DOHH2 (cell line): ENCODE measurements around the gene POM121.
"Not testable (repeated sequence)": the region's sequence is repeated elsewhere in the genome, so short reads cannot be mapped to it uniquely, and the experiment has no call there.

ENCODE experiments used
- H3F3A ChIP-seq: fragments of 200-600 bp; sonication (generic), shearing (Covaris generic); 2 replicates; pipeline ENCODE4 v1.6.0; 2016; ENCODE audit warnings: antibody characterized with exemption, mild to moderate bottlenecking; ENCODE audit not compliant: control insufficient read depth, insufficient read depth
- H3K27ac ChIP-seq: fragments of 200-600 bp; sonication (generic); 2 replicates; pipeline ENCODE4 v1.5.1; 2014; ENCODE audit warnings: low read depth, mild to moderate bottlenecking, low read length, moderate library complexity
- H3K27me3 ChIP-seq: fragments of 200-600 bp; sonication (generic); 2 replicates; pipeline ENCODE4 v1.6.1; 2014; ENCODE audit warnings: mild to moderate bottlenecking, low read length, mixed read lengths; ENCODE audit not compliant: control insufficient read depth
- H3K36me3 ChIP-seq: fragments of 200-600 bp; sonication (generic); 2 replicates; pipeline ENCODE4 v1.6.1; 2014; ENCODE audit warnings: mild to moderate bottlenecking, low read length, moderate library complexity, mixed read lengths; ENCODE audit not compliant: control insufficient read depth
- H3K4me1 ChIP-seq: fragments of 200-600 bp; sonication (generic); 2 replicates; pipeline ENCODE4 v1.6.1; 2014; ENCODE audit warnings: mild to moderate bottlenecking, low read length, mixed read lengths; ENCODE audit not compliant: control insufficient read depth
- H3K4me2 ChIP-seq: fragments of 200-600 bp; sonication (generic); 2 replicates; pipeline ENCODE4 v1.6.0; 2014; ENCODE audit warnings: mild to moderate bottlenecking, low read length, moderate library complexity
- H3K4me3 ChIP-seq: fragments of 200-600 bp; sonication (generic); 2 replicates; pipeline ENCODE4 v1.5.1; 2014; ENCODE audit warnings: mild to moderate bottlenecking, low read length, mixed read lengths
- H3K79me2 ChIP-seq: fragments of 200-600 bp; sonication (generic); 2 replicates; pipeline ENCODE4 v1.6.1; 2014; ENCODE audit warnings: mild to moderate bottlenecking, low read length, mixed read lengths; ENCODE audit not compliant: control insufficient read depth
- H3K9me2 ChIP-seq: fragments of 200-600 bp; sonication (generic); replicated peaks from 2 replicates; pipeline ENCODE4 v1.6.1; 2014; ENCODE audit warnings: mild to moderate bottlenecking, low read length, mixed read lengths; ENCODE audit not compliant: control insufficient read depth
- H3K9me3 ChIP-seq: fragments of 200-600 bp; sonication (generic); 2 replicates; pipeline ENCODE4 v1.6.1; 2014; ENCODE audit warnings: antibody characterized with exemption, low read length, mixed read lengths; ENCODE audit not compliant: control insufficient read depth, insufficient read depth
- H4K20me1 ChIP-seq: fragments of 200-600 bp; sonication (generic); 2 replicates; pipeline ENCODE4 v1.6.0; 2014; ENCODE audit warnings: low read depth, mild to moderate bottlenecking, antibody characterized with exemption, low read length, moderate library complexity; ENCODE audit not compliant: control insufficient read depth, insufficient read depth

Gene POM121

GRCh38 chr7:72944937-72945336, 20.0 kb downstream of the POM121 start:
- H3K9me3 ChIP-seq, H3K4me1 ChIP-seq, H3K27ac ChIP-seq, H3K27me3 ChIP-seq, H3K4me3 ChIP-seq, H4K20me1 ChIP-seq, H3K4me2 ChIP-seq, H3F3A ChIP-seq, H3K9me2 ChIP-seq, H3K79me2 ChIP-seq: not testable (repeated sequence)
- peaks cover 26% of the 10 kb centered on the region for H3K36me3 ChIP-seq

DNA sequence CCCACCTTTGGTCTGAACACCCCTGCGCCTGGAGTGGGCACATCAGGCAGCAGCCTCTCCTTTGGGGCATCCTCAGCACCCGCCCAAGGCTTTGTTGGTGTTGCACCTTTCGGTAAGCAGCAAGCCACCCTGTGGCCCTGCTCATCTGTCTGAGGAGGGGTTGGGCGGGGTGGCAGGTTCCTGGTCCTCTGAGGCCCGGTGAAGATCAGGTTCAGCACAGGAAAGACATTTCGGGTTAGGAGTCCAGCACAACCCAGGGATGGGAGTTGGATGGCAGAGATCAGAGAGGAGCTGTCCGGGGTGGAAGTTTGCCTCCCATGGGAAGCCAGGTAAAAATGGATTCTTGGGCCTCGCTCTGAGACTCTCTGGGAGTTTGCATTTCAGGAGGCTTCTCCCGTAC, 20.7 kb downstream of the POM121 start:
- not testable (repeated sequence) for H4K20me1 ChIP-seq, H3K9me3 ChIP-seq, H3F3A ChIP-seq, H3K27me3 ChIP-seq, H3K79me2 ChIP-seq, H3K4me2 ChIP-seq, H3K27ac ChIP-seq, H3K4me1 ChIP-seq, H3K4me3 ChIP-seq, H3K9me2 ChIP-seq
- H3K36me3 ChIP-seq = peaks cover 26% of the 10 kb centered on the region

DNA sequence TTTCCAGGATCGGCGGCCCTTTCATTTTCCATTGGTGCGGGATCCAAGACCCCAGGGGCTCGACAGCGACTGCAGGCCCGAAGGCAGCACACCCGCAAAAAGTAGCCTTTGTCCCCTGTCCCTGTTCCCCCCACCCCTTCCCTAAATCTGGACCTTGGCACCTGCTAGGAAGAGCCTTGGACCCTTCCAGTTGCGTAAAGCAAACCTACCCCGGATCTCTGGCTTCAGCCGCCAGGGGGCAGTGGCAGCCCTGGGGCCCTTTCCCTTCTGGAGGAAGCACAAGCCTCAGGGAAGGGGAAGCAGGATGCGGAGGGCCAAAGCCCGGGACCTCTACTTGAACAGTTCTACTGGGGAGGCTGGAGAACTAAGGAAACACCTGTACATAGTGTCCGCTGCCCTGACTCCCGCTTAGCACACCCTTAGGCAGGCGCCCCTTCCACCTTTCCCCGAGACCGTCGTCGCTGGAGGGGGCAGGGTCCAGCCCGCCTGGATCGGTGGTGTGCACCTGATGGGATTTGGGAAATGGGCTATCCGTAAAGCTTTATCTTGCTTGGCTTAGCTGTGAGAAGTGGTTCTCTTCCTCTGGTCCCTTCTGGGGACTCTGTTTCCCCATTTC, 21.3 kb downstream of the POM121 start:
- not testable (repeated sequence) for H4K20me1 ChIP-seq, H3K9me3 ChIP-seq, H3K4me1 ChIP-seq, H3F3A ChIP-seq, H3K4me3 ChIP-seq, H3K4me2 ChIP-seq, H3K27ac ChIP-seq, H3K79me2 ChIP-seq, H3K27me3 ChIP-seq, H3K9me2 ChIP-seq
- H3K36me3 ChIP-seq = peaks cover 26% of the 10 kb centered on the region

DNA sequence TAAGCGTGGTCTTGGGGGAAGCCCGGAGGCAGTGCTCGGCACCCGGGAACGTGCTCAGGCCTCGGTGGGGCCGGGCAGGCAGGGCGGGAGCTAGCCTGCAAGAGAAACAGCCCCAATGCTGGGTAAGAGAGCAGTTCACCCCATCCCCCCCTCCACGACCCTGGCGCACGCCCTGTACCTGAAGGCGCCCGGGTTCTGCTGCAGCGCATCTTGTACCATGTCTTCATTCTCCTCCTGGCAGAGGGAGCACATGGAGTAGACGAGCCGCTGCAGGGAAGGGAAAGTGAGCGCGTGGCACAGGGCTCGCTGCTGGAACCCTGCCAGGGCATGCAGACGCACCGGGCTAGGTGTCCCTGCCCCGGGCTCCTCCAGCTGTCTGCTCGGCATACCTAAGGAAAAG, 23.8 kb downstream of the POM121 start:
- H3K79me2 ChIP-seq, H4K20me1 ChIP-seq: not testable (repeated sequence)

GRCh38 chr7:72949276-72949675, 24.4 kb downstream of the POM121 start:
- not testable (repeated sequence) for H3K4me3 ChIP-seq, H3K27ac ChIP-seq, H3K4me1 ChIP-seq, H3K27me3 ChIP-seq, H3K4me2 ChIP-seq, H3K79me2 ChIP-seq, H3K9me3 ChIP-seq, H4K20me1 ChIP-seq, H3F3A ChIP-seq, H3K9me2 ChIP-seq
- H3K36me3 ChIP-seq = peaks cover 26% of the 10 kb centered on the region

More for the DNA sequence above, 23.8 kb downstream of the POM121 start:
- not testable (repeated sequence) for H3K27me3 ChIP-seq, H3K9me2 ChIP-seq, H3K9me3 ChIP-seq, H3K4me1 ChIP-seq, H3K27ac ChIP-seq, H3K4me3 ChIP-seq, H3F3A ChIP-seq, H3K4me2 ChIP-seq
- H3K36me3 ChIP-seq = peaks cover 26% of the 10 kb centered on the region

- H3K27me3 ChIP-seq, H3K4me2 ChIP-seq, H3K9me2 ChIP-seq, H4K20me1 ChIP-seq, H3F3A ChIP-seq, H3K9me3 ChIP-seq, H3K4me1 ChIP-seq, H3K27ac ChIP-seq, H3K4me3 ChIP-seq, H3K79me2 ChIP-seq: not testable (repeated sequence)
- H3K36me3 ChIP-seq = peaks cover 26% of the 10 kb centered on the region
Observed at GRCh38 chr7:72949686-72950085, 24.8 kb downstream of the POM121 start.

DNA sequence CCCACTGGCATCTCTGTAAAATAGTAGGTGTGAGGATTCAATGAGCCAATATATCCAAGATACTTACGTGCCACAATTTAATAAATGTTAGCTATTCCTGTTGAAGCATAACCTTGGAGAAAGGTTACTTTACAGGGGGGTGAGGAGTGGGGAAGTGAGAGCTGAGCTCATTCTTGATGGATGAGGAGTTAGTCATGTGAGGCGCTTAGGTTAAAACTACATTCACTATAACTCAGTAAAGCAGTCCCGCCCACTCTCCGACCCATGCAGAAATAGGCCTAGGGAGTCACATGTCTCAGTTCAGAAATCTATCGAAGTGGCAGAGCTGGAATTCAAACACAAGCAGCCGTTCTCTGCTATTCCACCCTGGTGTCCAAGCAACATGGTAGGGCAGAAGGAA, 25.5 kb downstream of the POM121 start:
- not testable (repeated sequence) for H3K4me1 ChIP-seq, H3K4me3 ChIP-seq, H3K9me2 ChIP-seq, H3K79me2 ChIP-seq, H3K4me2 ChIP-seq, H3F3A ChIP-seq, H3K27me3 ChIP-seq, H3K27ac ChIP-seq, H4K20me1 ChIP-seq, H3K9me3 ChIP-seq
- H3K36me3 ChIP-seq = peaks cover 26% of the 10 kb centered on the region

- H3K27ac ChIP-seq, H3K36me3 ChIP-seq, H3K9me3 ChIP-seq, H3K4me1 ChIP-seq, H3K79me2 ChIP-seq, H3K27me3 ChIP-seq, H3F3A ChIP-seq, H4K20me1 ChIP-seq, H3K9me2 ChIP-seq: not testable (repeated sequence)
- Histone ChIP-seq H3K4me3 (peak overlapping the region; percentile 62), H3K4me2 (peak overlapping the region; percentile 56)
Observed at GRCh38 chr7:72953901-72954562, 29.1 kb downstream of the POM121 start.
